K562 (cell line): ENCODE results near the gene PSMB2. TPM values are rescaled to one million over a fixed set of nuclear protein-coding genes. Genes with fewer than 3 reads are reported as not detected.
A peak's percentile ranks its signal among the peaks of the same experiment; 100 is the strongest.

Experiments used
- CEBPB ChIP-seq: fragments of 450-650 bp; IDR thresholded peaks from 2 replicates; pipeline ENCODE4 v1.6.1; 2016; ENCODE audit warnings: missing genetic modification characterization, missing compliant biosample characterization
- CHD2 ChIP-seq: IDR thresholded peaks from 2 replicates; pipeline ENCODE4 v1.6.1; 2011; ENCODE audit warnings: low read depth, low read length
- ELK3 ChIP-seq: fragments of 450-650 bp; formaldehyde crosslinking; IDR thresholded peaks from 2 replicates; pipeline ENCODE4 v1.4.0; 2020; ENCODE audit warnings: mild to moderate bottlenecking
- FOXP4 ChIP-seq: sonication (generic); formaldehyde crosslinking; IDR thresholded peaks from 2 replicates; pipeline ENCODE4 v1.8.0; 2022; ENCODE audit warnings: mild to moderate bottlenecking, missing genetic modification reagents, borderline replicate concordance
- HMG20A ChIP-seq: fragments of 450-650 bp; formaldehyde crosslinking; conservative IDR thresholded peaks from 2 replicates; pipeline ENCODE4 v1.4.0; 2020; ENCODE audit warnings: mild to moderate bottlenecking, mixed read lengths
- JUNB ChIP-seq: fragments of 450-650 bp; formaldehyde crosslinking; conservative IDR thresholded peaks from 2 replicates; pipeline ENCODE4 v1.4.0; 2020; ENCODE audit warnings: mild to moderate bottlenecking
- KLF1 ChIP-seq: fragments of 450-650 bp; IDR thresholded peaks from 2 replicates; pipeline ENCODE4 v1.6.1; 2016; ENCODE audit warnings: missing genetic modification characterization, missing compliant biosample characterization
- NFE2L1 ChIP-seq: fragments of 450-650 bp; IDR thresholded peaks from 2 replicates; pipeline ENCODE4 v1.6.1; 2016; ENCODE audit warnings: missing genetic modification characterization, low read depth, mild to moderate bottlenecking, missing compliant biosample characterization, moderate library complexity, borderline replicate concordance
- RB1 ChIP-seq: fragments of 450-650 bp; IDR thresholded peaks from 2 replicates; pipeline ENCODE4 v1.6.1; 2017; ENCODE audit warnings: low read depth, mild to moderate bottlenecking
- SMAD2 ChIP-seq: fragments of 150-350 bp; IDR thresholded peaks from 2 replicates; pipeline ENCODE4 v1.6.1; 2014; ENCODE audit warnings: low read depth, mild to moderate bottlenecking, low read length
- SNIP1 ChIP-seq: fragments of 450-650 bp; IDR thresholded peaks from 2 replicates; pipeline ENCODE4 v1.7.1; 2017; ENCODE audit warnings: low read depth, mild to moderate bottlenecking
- TCFL5 ChIP-seq: fragments of 250-450 bp; sonication (Bioruptor Pico); conservative IDR thresholded peaks from 2 replicates; pipeline ENCODE4 v1.6.1; 2021; ENCODE audit warnings: mild to moderate bottlenecking, moderate library complexity, matching md5 sums
- TRIM28 ChIP-seq: fragments of 450-650 bp; IDR thresholded peaks from 2 replicates; pipeline ENCODE4 v1.6.1; 2017
- ZKSCAN3 ChIP-seq: fragments of 250-450 bp; sonication (Bioruptor Pico); IDR thresholded peaks from 2 replicates; pipeline ENCODE4 v1.4.0; 2020
- ZNF133 ChIP-seq: fragments of 250-450 bp; sonication (Bioruptor Pico); IDR thresholded peaks from 2 replicates; pipeline ENCODE4 v1.4.0; 2020; ENCODE audit warnings: mild to moderate bottlenecking
- ZNF143 ChIP-seq: sonication (generic); formaldehyde crosslinking; IDR thresholded peaks from 2 replicates; pipeline ENCODE4 v1.9.0; 2022; ENCODE audit warnings: mild to moderate bottlenecking, missing genetic modification reagents
- ZNF507 ChIP-seq: conservative IDR thresholded peaks from 2 replicates; pipeline ENCODE4 v1.6.1; 2017; ENCODE audit warnings: missing genetic modification characterization, missing compliant biosample characterization
- ZNF561 ChIP-seq: fragments of 450-650 bp; formaldehyde crosslinking; conservative IDR thresholded peaks from 2 replicates; pipeline ENCODE4 v1.4.0; 2020; ENCODE audit warnings: mild to moderate bottlenecking, moderate library complexity
- ZNF717 ChIP-seq: fragments of 250-450 bp; sonication (Bioruptor Pico); IDR thresholded peaks from 2 replicates; pipeline ENCODE4 v1.5.0; 2021
- ZNF740 ChIP-seq, 3 experiments: fragments of 200-800 bp in 1 of 3; sonication (Bioruptor generic) in 1 of 3; sonication (generic) in 1 of 3; formaldehyde crosslinking in 1 of 3; IDR thresholded peaks; 2 replicates each; pipeline versions ENCODE4 v1.6.1 to v1.8.0; 2016 to 2022; ENCODE audit warnings: mild to moderate bottlenecking in 2 of 3, missing compliant biosample characterization in 2 of 3, missing genetic modification characterization in 2 of 3, missing genetic modification reagents in 1 of 3
- ZZZ3 ChIP-seq: fragments of 450-650 bp; IDR thresholded peaks from 2 replicates; pipeline ENCODE4 v1.6.1; 2016; ENCODE audit warnings: antibody characterized with exemption, mild to moderate bottlenecking, moderate library complexity
- polyA plus RNA-seq, 8 experiments: library from polyadenylated mRNA; depleted of rRNA in 4 of 8; stranded (reverse) in 5 of 8; unstranded in 3 of 8; fragments of >200 nt; fragmentation: Nextera tagmentation in 2 of 8; fragmentation: Illumina TruSeq in 1 of 8; extraction: Ambion mirVana in 2 of 8; extraction: Trizol in 1 of 8; gene quantifications; 2 replicates each; pipeline versions ENCODE4 v1.2.1 to v1.2.3, GENCODE V29; 2011 to 2014; ENCODE audit warnings: inconsistent platforms in 1 of 8, missing spikeins in 1 of 8
- total RNA-seq, 7 experiments: library from RNA; depleted of rRNA in 6 of 7; stranded (reverse); fragments of >200 nt in 6 of 7; fragmentation: Illumina TruSeq in 2 of 7; extraction: Trizol in 2 of 7; gene quantifications; 2 replicates each; pipeline versions ENCODE4 v1.2.1 to v1.2.3, GENCODE V29; 2011 to 2021; ENCODE audit warnings: low replicate concordance in 1 of 7
- TF ChIP-seq, protein P1 (sequence below): fragments of 250-450 bp; sonication (Bioruptor Pico); IDR thresholded peaks from 2 replicates; pipeline ENCODE4 v1.4.0; 2020; ENCODE audit warnings: borderline replicate concordance

Gene PSMB2
- total and polyA plus RNA-seq, 9 of the 15 experiments (the other 6 are each of a cell fraction or from before 2014, with no cell fraction given): 71.7 to 543 (median 165) TPM

- TF ChIP-seq FOXP4 (CRISPR knock-in tag) (no peak), TRIM28 (no peak; the same call in 1 of the 2 replicates), ZNF507 (tag) (no peak), KLF1 (tag) (no peak), ZNF143 (peak; percentile 49; the same call in 1 of the 2 replicates), ZNF133 (CRISPR knock-in tag) (0 out of 2 replicates have a peak, but pooled peaks have one; percentile 18), JUNB (CRISPR knock-in tag) (no peak), RB1 (peak; percentile 18), ZNF561 (CRISPR knock-in tag) (no peak), HMG20A (no peak), ZZZ3 (no peak), TCFL5 (no peak), SNIP1 (no peak), SMAD2 (no peak), CEBPB (tag) (no peak), NFE2L1 (tag) (no peak), ELK3 (no peak), ZNF740 (CRISPR knock-in tag; IDR thresholded peaks at IDR 0.05) (no peak), ZNF740 (tag; IDR thresholded peaks at IDR 0.05) (0 out of 4 replicates have a peak, but pooled peaks of 1 of the 2 experiments have one; percentile 71), ZKSCAN3 (no peak), ZNF717 (CRISPR knock-in tag) (no peak), CHD2 (no peak)
- TF ChIP-seq, protein P1, sequence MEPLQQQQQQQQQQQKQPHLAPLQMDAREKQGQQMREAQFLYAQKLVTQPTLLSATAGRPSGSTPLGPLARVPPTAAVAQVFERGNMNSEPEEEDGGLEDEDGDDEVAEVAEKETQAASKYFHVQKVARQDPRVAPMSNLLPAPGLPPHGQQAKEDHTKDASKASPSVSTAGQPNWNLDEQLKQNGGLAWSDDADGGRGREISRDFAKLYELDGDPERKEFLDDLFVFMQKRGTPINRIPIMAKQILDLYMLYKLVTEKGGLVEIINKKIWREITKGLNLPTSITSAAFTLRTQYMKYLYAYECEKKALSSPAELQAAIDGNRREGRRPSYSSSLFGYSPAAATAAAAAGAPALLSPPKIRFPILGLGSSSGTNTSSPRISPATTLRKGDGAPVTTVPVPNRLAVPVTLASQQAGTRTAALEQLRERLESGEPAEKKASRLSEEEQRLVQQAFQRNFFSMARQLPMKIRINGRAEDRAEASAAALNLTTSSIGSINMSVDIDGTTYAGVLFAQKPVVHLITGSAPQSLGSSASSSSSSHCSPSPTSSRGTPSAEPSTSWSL (CRISPR knock-in tag): no peak
These were observed 84.2 kb downstream of the PSMB2 start, which contains the start of gene KIAA0319L (continued) for GRCh38 chr1:35557118-35557610.
